OCI-LY7 (cell line): Measurements from ENCODE around the gene KCNQ1. TPM values are rescaled to one million over a fixed set of nuclear protein-coding genes. Genes with fewer than 3 reads are reported as not detected.

ENCODE experiments used
- BruUV-seq: library from RNA; stranded (reverse); fragments of 400-500 nt; replicated peaks from 2 replicates; lab custom pipeline; 2021; lab: Mats Ljungman, UMichigan
- CTCF ChIA-PET: fragments of 300-600 bp; sonication (Branson Sonifier 250); formaldehyde crosslinking; loops from one replicate; lab custom pipeline; 2022; ENCODE audit warnings: antibody characterized with exemption; ENCODE audit not compliant: unreplicated experiment; lab: Charles Lee
- POLR2A ChIA-PET: fragments of 300-600 bp; sonication (Branson Sonifier 250); formaldehyde crosslinking; loops from one replicate; lab custom pipeline; 2022; ENCODE audit warnings: antibody characterized with exemption; lab: Charles Lee
- DNase-seq: peaks from one replicate; pipeline ENCODE4 v3.0.0-alpha.2; 2015; ENCODE audit warnings: low spot score
- H2AFZ ChIP-seq: fragments of 200-600 bp; sonication (generic), shearing (Covaris generic); 2 replicates; pipeline ENCODE4 v1.6.1; 2014; ENCODE audit warnings: mild to moderate bottlenecking, antibody characterized with exemption, low read length, moderate library complexity
- H3K27ac ChIP-seq: fragments of 200-600 bp; sonication (generic); 2 replicates; pipeline ENCODE4 v1.5.1; 2014; ENCODE audit warnings: mixed run types, low read depth, mild to moderate bottlenecking, moderate library complexity, low read length, inconsistent platforms; ENCODE audit not compliant: poor library complexity, severe bottlenecking
- H3K36me3 ChIP-seq: fragments of 200-600 bp; sonication (generic); 2 replicates; pipeline ENCODE4 v1.6.1; 2014; ENCODE audit warnings: mild to moderate bottlenecking, antibody characterized with exemption, low read length, moderate library complexity, mixed read lengths; ENCODE audit not compliant: insufficient read depth
- H3K4me1 ChIP-seq: fragments of 200-600 bp; sonication (generic); 2 replicates; pipeline ENCODE4 v1.5.1; 2014; ENCODE audit warnings: mild to moderate bottlenecking, low read length; ENCODE audit not compliant: insufficient read depth, poor library complexity, severe bottlenecking
- H3K4me2 ChIP-seq: fragments of 200-600 bp; sonication (generic); 2 replicates; pipeline ENCODE4 v1.6.1; 2014; ENCODE audit warnings: mild to moderate bottlenecking, low read length
- H3K4me3 ChIP-seq: fragments of 200-600 bp; sonication (generic); 2 replicates; pipeline ENCODE4 v1.5.1; 2014; ENCODE audit warnings: mild to moderate bottlenecking, low read depth, low read length; ENCODE audit not compliant: poor library complexity, severe bottlenecking
- H3K79me2 ChIP-seq: fragments of 200-600 bp; sonication (generic); 2 replicates; pipeline ENCODE4 v1.6.1; 2016; ENCODE audit warnings: low read depth, mild to moderate bottlenecking, low read length, moderate library complexity, mixed read lengths; ENCODE audit not compliant: insufficient read depth
- H3K9me2 ChIP-seq: fragments of 200-600 bp; sonication (generic); 2 replicates; pipeline ENCODE4 v1.6.1; 2016; ENCODE audit warnings: mild to moderate bottlenecking, low read length, mixed read lengths; ENCODE audit not compliant: insufficient read depth
- H3K9me3 ChIP-seq: fragments of 200-600 bp; sonication (generic); 2 replicates; pipeline ENCODE4 v1.6.1; 2014; ENCODE audit warnings: mild to moderate bottlenecking, mixed run types, low read length, mixed read lengths
- H4K20me1 ChIP-seq: fragments of 200-600 bp; sonication (generic); 2 replicates; pipeline ENCODE4 v1.6.1; 2014; ENCODE audit warnings: mild to moderate bottlenecking, antibody characterized with exemption, low read length, moderate library complexity, mixed read lengths; ENCODE audit not compliant: insufficient read depth
- CTCF ChIP-seq: fragments of 200-600 bp; sonication (generic); conservative IDR thresholded peaks from 2 replicates; pipeline ENCODE4 v1.5.1; 2014; ENCODE audit warnings: mild to moderate bottlenecking, antibody characterized with exemption, low read length, moderate library complexity, mixed read lengths
- EZH2phosphoT487 ChIP-seq: fragments of 200-600 bp; sonication (generic); IDR thresholded peaks from 2 replicates; pipeline ENCODE4 v1.6.1; 2018; ENCODE audit warnings: low read depth, borderline replicate concordance, mild to moderate bottlenecking, mixed run types, antibody characterized with exemption, low read length, moderate library complexity, mixed read lengths
- intact Hi-C: fragments of 100-400 bp; cut with micrococcal nuclease; formaldehyde crosslinking; loops from one replicate; pipeline ENCODE4 v1.10.0; 2022; ENCODE audit not compliant: unreplicated experiment
- total RNA-seq, 2 experiments: library from RNA; depleted of rRNA in 1 of 2; stranded (reverse); fragments of >200 nt in 1 of 2; shearing (Covaris generic) in 1 of 2; gene quantifications; 2 replicates each; pipeline ENCODE4 v1.2.3, GENCODE V29; 2014 to 2022

KCNQ1 gene
- total RNA-seq, 2 experiments from 2014 or later, result 0.22 to 1.3 TPM

- H3K9me3 ChIP-seq, result no peaks in the 10 kb centered on the region
- no peaks in the 10 kb centered on the region for H3K79me2 ChIP-seq
- H4K20me1 ChIP-seq, result no peaks in the 10 kb centered on the region
- H3K27ac ChIP-seq, result no peak overlapping the region
- no peaks in the 10 kb centered on the region for H3K9me2 ChIP-seq
- no peak overlapping the region for H3K4me3 ChIP-seq
- ChIA-PET CTCF (no interaction called here), POLR2A (no interaction called here)
- H3K4me2 ChIP-seq, result no peak overlapping the region
- H3K4me1 ChIP-seq, result no peaks in the 10 kb centered on the region
- no peak for TF ChIP-seq CTCF
- BruUV-seq, result no TSS peak
- intact Hi-C loops, result no loop called here
- H2AFZ ChIP-seq, result no peak overlapping the region
- no peaks in the 10 kb centered on the region for H3K36me3 ChIP-seq
- no peak for DNase-seq
These were observed 306.1 kb downstream of the KCNQ1 start for GRCh38 chr11:2750682-2751522.

- H3K4me2 ChIP-seq, result no peak overlapping the region
- POLR2A ChIA-PET, result no interaction called here
- no peaks in the 10 kb centered on the region for H3K9me2 ChIP-seq
- no peaks in the 10 kb centered on the region for H4K20me1 ChIP-seq
- H3K27ac ChIP-seq, result no peak overlapping the region
- CTCF ChIA-PET, result no interaction called here
- no peaks in the 10 kb centered on the region for H3K9me3 ChIP-seq
- no TSS peak for BruUV-seq
- no peaks in the 10 kb centered on the region for H3K4me1 ChIP-seq
- no peaks in the 10 kb centered on the region for H3K36me3 ChIP-seq
- intact Hi-C loops, result no loop called here
- H3K4me3 ChIP-seq, result no peak overlapping the region
- no peak overlapping the region for H2AFZ ChIP-seq
- DNase-seq, result no peak
- H3K79me2 ChIP-seq, result no peaks in the 10 kb centered on the region
- TF ChIP-seq EZH2phosphoT487 (no peak), CTCF (no peak)
These were observed 306.9 kb downstream of the KCNQ1 start for GRCh38 chr11:2751523-2752203.
